GM21786 (cell line): ENCODE data around the gene MUC5AC.

Experiments used
- ATAC-seq: cut with Tn5 transposase; IDR thresholded peaks from one replicate; pipeline ENCODE4 v1.9.1; 2021; ENCODE audit not compliant: unreplicated experiment

Gene MUC5AC

GRCh38 chr11:1121813-1122663 is 35.7 kb upstream of the MUC5AC start:
- ATAC-seq: no peak

- no peak for ATAC-seq
These were observed 35.1 kb upstream of the MUC5AC start for GRCh38 chr11:1122664-1123002.

GRCh38 chr11:1123970-1124369 is 33.8 kb upstream of the MUC5AC start:
- ATAC-seq: no peak

- no peak for ATAC-seq
These were observed 31.9 kb upstream of the MUC5AC start for GRCh38 chr11:1125803-1126202.

GRCh38 chr11:1126491-1126926 is 31.2 kb upstream of the MUC5AC start:
- ATAC-seq: no peak

- no peak for ATAC-seq
These were observed 30.7 kb upstream of the MUC5AC start for GRCh38 chr11:1126935-1127663.

GRCh38 chr11:1127664-1128162 is 30.0 kb upstream of the MUC5AC start:
- no peak for ATAC-seq

- ATAC-seq: no peak
These were observed 29.2 kb upstream of the MUC5AC start for GRCh38 chr11:1128311-1129142.

- ATAC-seq: no peak
These were observed 28.6 kb upstream of the MUC5AC start for GRCh38 chr11:1129143-1129610.

- ATAC-seq: no peak
These were observed 28.1 kb upstream of the MUC5AC start for GRCh38 chr11:1129611-1130160.

GRCh38 chr11:1130276-1131032 is 27.3 kb upstream of the MUC5AC start:
- no peak for ATAC-seq

- ATAC-seq: no peak
These were observed 26.5 kb upstream of the MUC5AC start for GRCh38 chr11:1131033-1131911.

- no peak for ATAC-seq
These were observed 22.8 kb upstream of the MUC5AC start for GRCh38 chr11:1134848-1135445.

- ATAC-seq: no peak
These were observed 19.7 kb upstream of the MUC5AC start for GRCh38 chr11:1138097-1138496.

- no peak for ATAC-seq
These were observed 18.2 kb upstream of the MUC5AC start for GRCh38 chr11:1139441-1140083.

GRCh38 chr11:1140642-1141490 is 16.9 kb upstream of the MUC5AC start:
- no peak for ATAC-seq

- no peak for ATAC-seq
These were observed 11.4 kb upstream of the MUC5AC start for GRCh38 chr11:1146365-1146764.
